GM19023 (cell line): Measurements from ENCODE around the gene TP63.

Source experiments
- ATAC-seq: cut with Tn5 transposase; IDR thresholded peaks from one replicate; pipeline ENCODE4 v1.9.1; 2021; ENCODE audit warnings: mild to moderate bottlenecking, moderate library complexity; ENCODE audit not compliant: unreplicated experiment

TP63 gene

GRCh38 chr3:189806171-189806951 lies 175.2 kb downstream of the TP63 start:
- ATAC-seq = no peak

GRCh38 chr3:189808246-189809007 lies 177.2 kb downstream of the TP63 start:
- no peak for ATAC-seq

- ATAC-seq = no peak
These were observed 178.4 kb downstream of the TP63 start for GRCh38 chr3:189809583-189809982.

GRCh38 chr3:189812806-189813465 lies 181.7 kb downstream of the TP63 start:
- ATAC-seq = no peak

GRCh38 chr3:189813647-189814240 lies 182.6 kb downstream of the TP63 start:
- no peak for ATAC-seq

- ATAC-seq = peak; percentile 66
These were observed 189.2 kb downstream of the TP63 start for GRCh38 chr3:189820365-189820720.

GRCh38 chr3:189821262-189821661 lies 190.1 kb downstream of the TP63 start:
- ATAC-seq = no peak

- no peak for ATAC-seq
These were observed 191.5 kb downstream of the TP63 start for GRCh38 chr3:189822726-189823125.

GRCh38 chr3:189824629-189825312 lies 193.6 kb downstream of the TP63 start:
- no peak for ATAC-seq

- no peak for ATAC-seq
These were observed 195.4 kb downstream of the TP63 start for GRCh38 chr3:189826566-189826965.

GRCh38 chr3:189827108-189827507 lies 195.9 kb downstream of the TP63 start:
- ATAC-seq = no peak

- ATAC-seq = no peak
These were observed 199.2 kb downstream of the TP63 start for GRCh38 chr3:189830401-189830800.

GRCh38 chr3:189833266-189833665 lies 202.1 kb downstream of the TP63 start:
- no peak for ATAC-seq

- ATAC-seq = no peak
These were observed 202.8 kb downstream of the TP63 start for GRCh38 chr3:189833996-189834395.

- ATAC-seq = no peak
These were observed 203.3 kb downstream of the TP63 start for GRCh38 chr3:189834462-189834861.

GRCh38 chr3:189836795-189837194 lies 205.6 kb downstream of the TP63 start:
- ATAC-seq = no peak

- no peak for ATAC-seq
These were observed 207.1 kb downstream of the TP63 start for GRCh38 chr3:189838291-189838690.

GRCh38 chr3:189839576-189839975 lies 208.4 kb downstream of the TP63 start:
- ATAC-seq = no peak

- ATAC-seq = no peak
These were observed 210.4 kb downstream of the TP63 start for GRCh38 chr3:189841473-189842205.
